Measurements from ENCODE around the gene KCNH1. TPM values are rescaled to one million over a fixed set of nuclear protein-coding genes. Genes with fewer than 3 reads are reported as not detected.

The KCNH1 gene
- total and polyA plus RNA-seq, 2 donors: 0.62 to 0.85 TPM

DNA sequence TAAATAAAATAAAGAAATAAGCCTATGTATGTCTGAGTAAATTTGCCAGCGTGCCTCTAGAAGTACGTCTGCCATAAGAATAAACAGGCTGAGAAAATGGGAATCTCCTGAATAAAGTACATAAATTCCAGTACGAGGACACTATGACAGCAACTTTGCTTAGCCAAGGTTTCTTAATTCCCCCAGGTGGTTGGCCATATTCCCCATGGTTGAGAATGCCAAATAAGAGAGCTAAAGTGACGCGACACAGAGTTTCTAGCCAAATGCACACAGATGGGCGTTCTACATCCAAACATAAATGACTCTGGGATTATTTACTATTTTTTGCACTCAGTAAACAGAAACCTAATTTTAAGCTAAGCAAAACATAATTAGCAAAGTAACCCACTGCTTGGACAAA is 19.5 kb downstream of the KCNH1 start:
- H3K36me3 ChIP-seq (ENCODE audit: control insufficient read depth in 2 of 2, insufficient read depth in 2 of 2, low read length in 1 of 2): no peaks in the 10 kb centered on the region
- no peak for DNase-seq (ENCODE audit: low read depth in 6 of 9, low spot score in 9 of 9)
- no peaks in the 10 kb centered on the region for H3K27me3 ChIP-seq (ENCODE audit: control insufficient read depth in 2 of 2, insufficient read depth in 1 of 2, low read length in 1 of 2)
- H3K4me3 ChIP-seq (ENCODE audit: low read length in 2 of 2): no peak overlapping the region
- no peaks in the 10 kb centered on the region for H3K4me1 ChIP-seq (ENCODE audit: control insufficient read depth in 2 of 2, insufficient read depth in 2 of 2, low read length in 2 of 2)
- no peak overlapping the region for H3K27ac ChIP-seq (ENCODE audit: low read depth in 1 of 2, low read length in 1 of 2)
- no peaks in the 10 kb centered on the region for H3K9me3 ChIP-seq (ENCODE audit: control insufficient read depth in 2 of 2, insufficient read depth in 1 of 2, low read length in 1 of 2)
- 97% methylated on average over 6 of the region's 6 CpGs for WGBS

DNA sequence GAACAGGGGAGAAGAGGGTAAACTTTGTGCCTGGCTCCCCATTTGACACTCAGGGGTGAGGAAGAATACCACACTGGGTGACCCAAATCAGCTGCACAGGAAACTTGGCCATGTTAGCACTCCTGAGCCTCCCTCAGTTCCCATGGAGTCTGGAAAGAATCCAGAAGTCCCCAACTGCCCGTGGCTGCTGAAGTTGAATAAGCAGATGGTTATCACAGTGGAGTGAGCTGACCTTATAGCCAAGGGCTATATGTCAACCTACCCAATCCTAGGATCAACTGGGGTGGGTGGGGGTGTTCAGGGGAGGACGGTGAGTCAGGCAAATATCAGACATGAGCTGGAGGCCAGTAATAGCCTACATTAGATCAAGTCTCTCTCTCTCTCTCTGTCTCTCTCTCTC is 20.4 kb downstream of the KCNH1 start:
- Histone ChIP-seq H3K27me3 (ENCODE audit: control insufficient read depth in 2 of 2, insufficient read depth in 1 of 2, low read length in 1 of 2) (no peaks in the 10 kb centered on the region), H3K36me3 (ENCODE audit: control insufficient read depth in 2 of 2, insufficient read depth in 2 of 2, low read length in 1 of 2) (no peaks in the 10 kb centered on the region), H3K9me3 (ENCODE audit: control insufficient read depth in 2 of 2, insufficient read depth in 1 of 2, low read length in 1 of 2) (no peaks in the 10 kb centered on the region), H3K4me3 (ENCODE audit: low read length in 2 of 2) (no peak overlapping the region), H3K27ac (ENCODE audit: low read depth in 1 of 2, low read length in 1 of 2) (no peak overlapping the region), H3K4me1 (ENCODE audit: control insufficient read depth in 2 of 2, insufficient read depth in 2 of 2, low read length in 2 of 2) (no peaks in the 10 kb centered on the region)
- 71% methylated on average over 2 of the region's 2 CpGs for WGBS
- no peak for DNase-seq (ENCODE audit: low read depth in 6 of 9, low spot score in 9 of 9)

DNA sequence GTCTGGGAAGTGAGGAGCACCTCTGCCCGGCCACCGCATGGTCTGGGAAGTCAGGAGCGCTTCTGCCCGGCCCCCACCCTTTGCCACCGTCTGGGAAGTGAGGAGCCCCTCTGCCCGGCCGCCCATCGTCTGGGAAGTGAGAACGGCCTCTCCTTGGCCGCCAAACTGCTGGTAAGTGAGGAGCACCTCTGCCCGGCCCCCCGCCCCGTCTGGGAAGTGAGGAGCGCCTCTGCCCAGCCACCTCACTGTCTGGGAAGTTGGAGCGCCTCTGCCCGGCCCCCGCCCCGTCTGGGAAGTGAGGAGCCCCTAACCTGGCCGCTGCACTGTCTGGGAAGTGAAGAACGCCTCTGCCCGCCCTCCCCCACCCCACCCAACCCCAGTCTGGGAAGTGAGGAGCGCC is 22.6 kb downstream of the KCNH1 start:
- Histone ChIP-seq H3K4me1 (ENCODE audit: control insufficient read depth in 2 of 2, insufficient read depth in 2 of 2, low read length in 2 of 2) (no peaks in the 10 kb centered on the region), H3K27me3 (ENCODE audit: control insufficient read depth in 2 of 2, insufficient read depth in 1 of 2, low read length in 1 of 2) (no peaks in the 10 kb centered on the region), H3K36me3 (ENCODE audit: control insufficient read depth in 2 of 2, insufficient read depth in 2 of 2, low read length in 1 of 2) (no peaks in the 10 kb centered on the region), H3K9me3 (ENCODE audit: control insufficient read depth in 2 of 2, insufficient read depth in 1 of 2, low read length in 1 of 2) (no peaks in the 10 kb centered on the region), H3K4me3 (ENCODE audit: low read length in 2 of 2) (no peak overlapping the region), H3K27ac (ENCODE audit: low read depth in 1 of 2, low read length in 1 of 2) (no peak overlapping the region)
- 95% methylated on average over 22 of the region's 22 CpGs for WGBS
- DNase-seq (ENCODE audit: low read depth in 6 of 9, low spot score in 9 of 9): no peak

DNA sequence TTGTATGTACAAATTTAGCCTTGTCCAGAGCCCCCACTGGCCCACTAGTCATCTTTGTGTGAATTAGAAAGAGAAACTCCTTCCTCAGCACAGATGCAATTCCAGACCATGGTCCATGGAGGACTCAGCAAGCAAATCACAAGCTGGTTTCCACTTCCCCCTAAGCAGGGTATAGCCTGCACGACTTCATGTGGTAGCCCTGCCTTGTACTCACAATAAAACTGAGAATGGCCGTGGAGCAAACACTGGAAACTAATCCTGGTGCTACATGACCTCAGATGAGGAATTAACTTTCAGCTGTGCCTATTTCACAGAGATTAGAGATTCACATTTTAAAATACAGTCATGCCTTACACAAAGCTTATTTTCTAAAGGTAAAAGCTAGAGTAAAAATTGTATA is 32.5 kb downstream of the KCNH1 start:
- Histone ChIP-seq H3K27ac (ENCODE audit: low read depth in 1 of 2, low read length in 1 of 2) (no peak overlapping the region), H3K36me3 (ENCODE audit: control insufficient read depth in 2 of 2, insufficient read depth in 2 of 2, low read length in 1 of 2) (no peaks in the 10 kb centered on the region), H3K9me3 (ENCODE audit: control insufficient read depth in 2 of 2, insufficient read depth in 1 of 2, low read length in 1 of 2) (no peaks in the 10 kb centered on the region), H3K4me1 (ENCODE audit: control insufficient read depth in 2 of 2, insufficient read depth in 2 of 2, low read length in 2 of 2) (no peaks in the 10 kb centered on the region), H3K27me3 (ENCODE audit: control insufficient read depth in 2 of 2, insufficient read depth in 1 of 2, low read length in 1 of 2) (no peaks in the 10 kb centered on the region), H3K4me3 (ENCODE audit: low read length in 2 of 2) (no peak overlapping the region)
- WGBS: 77% methylated on average over 2 of the region's 2 CpGs
- DNase-seq (ENCODE audit: low read depth in 6 of 9, low spot score in 9 of 9): peak in 1 of 9 donors; percentile 3

DNA sequence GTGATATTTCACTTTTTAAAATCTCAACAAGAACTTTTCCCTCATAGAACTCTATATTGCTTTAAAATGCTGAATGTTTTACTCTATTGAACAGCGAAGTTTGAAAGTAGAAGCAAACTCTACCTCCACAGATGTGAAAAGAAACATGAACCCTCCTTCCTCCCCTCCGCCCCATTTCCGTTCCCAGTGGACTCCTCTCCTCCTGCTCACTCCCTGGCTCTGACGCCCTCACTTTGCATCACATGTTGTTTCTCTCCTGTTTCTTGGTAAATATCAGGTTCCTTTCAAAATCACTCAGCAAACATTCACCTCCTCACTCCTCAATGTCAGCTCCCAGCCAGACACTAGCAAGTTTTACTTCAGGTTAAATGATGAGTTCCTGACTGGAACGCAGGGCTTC is 34.6 kb downstream of the KCNH1 start:
- no peaks in the 10 kb centered on the region for H3K4me1 ChIP-seq (ENCODE audit: control insufficient read depth in 2 of 2, insufficient read depth in 2 of 2, low read length in 2 of 2)
- no peak overlapping the region for H3K4me3 ChIP-seq (ENCODE audit: low read length in 2 of 2)
- DNase-seq (ENCODE audit: low read depth in 6 of 9, low spot score in 9 of 9): no peak
- no peaks in the 10 kb centered on the region for H3K27me3 ChIP-seq (ENCODE audit: control insufficient read depth in 2 of 2, insufficient read depth in 1 of 2, low read length in 1 of 2)
- H3K36me3 ChIP-seq (ENCODE audit: control insufficient read depth in 2 of 2, insufficient read depth in 2 of 2, low read length in 1 of 2): no peaks in the 10 kb centered on the region
- 90% methylated on average over 5 of the region's 5 CpGs for WGBS
- H3K9me3 ChIP-seq (ENCODE audit: control insufficient read depth in 2 of 2, insufficient read depth in 1 of 2, low read length in 1 of 2): no peaks in the 10 kb centered on the region
- H3K27ac ChIP-seq (ENCODE audit: low read depth in 1 of 2, low read length in 1 of 2): no peak overlapping the region

DNA sequence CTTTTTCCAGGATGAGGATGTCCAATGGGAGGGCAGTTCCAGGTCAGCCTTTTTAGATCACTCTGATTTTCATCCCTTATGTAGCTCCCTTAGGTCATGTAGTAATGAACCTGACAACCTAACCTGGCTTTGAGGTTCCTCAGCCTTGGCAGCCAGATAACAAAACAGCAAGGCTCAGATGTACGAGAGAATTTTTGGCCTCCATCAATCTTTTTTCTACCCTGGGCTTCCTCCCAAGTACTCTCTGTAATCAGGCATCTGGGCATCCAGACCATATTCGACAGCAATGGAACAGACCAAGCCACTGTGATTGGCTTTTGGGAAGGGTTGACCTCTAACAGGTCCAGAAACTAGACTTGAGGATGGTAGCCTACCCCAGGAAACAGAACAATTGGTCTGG is 38.6 kb downstream of the KCNH1 start:
- no peak for DNase-seq (ENCODE audit: low read depth in 6 of 9, low spot score in 9 of 9)
- Histone ChIP-seq H3K9me3 (ENCODE audit: control insufficient read depth in 2 of 2, insufficient read depth in 1 of 2, low read length in 1 of 2) (no peaks in the 10 kb centered on the region), H3K4me1 (ENCODE audit: control insufficient read depth in 2 of 2, insufficient read depth in 2 of 2, low read length in 2 of 2) (no peaks in the 10 kb centered on the region), H3K36me3 (ENCODE audit: control insufficient read depth in 2 of 2, insufficient read depth in 2 of 2, low read length in 1 of 2) (no peaks in the 10 kb centered on the region), H3K27me3 (ENCODE audit: control insufficient read depth in 2 of 2, insufficient read depth in 1 of 2, low read length in 1 of 2) (no peaks in the 10 kb centered on the region), H3K4me3 (ENCODE audit: low read length in 2 of 2) (no peak overlapping the region), H3K27ac (ENCODE audit: low read depth in 1 of 2, low read length in 1 of 2) (no peak overlapping the region)
- WGBS: 97% methylated on average over 2 of the region's 2 CpGs

DNA sequence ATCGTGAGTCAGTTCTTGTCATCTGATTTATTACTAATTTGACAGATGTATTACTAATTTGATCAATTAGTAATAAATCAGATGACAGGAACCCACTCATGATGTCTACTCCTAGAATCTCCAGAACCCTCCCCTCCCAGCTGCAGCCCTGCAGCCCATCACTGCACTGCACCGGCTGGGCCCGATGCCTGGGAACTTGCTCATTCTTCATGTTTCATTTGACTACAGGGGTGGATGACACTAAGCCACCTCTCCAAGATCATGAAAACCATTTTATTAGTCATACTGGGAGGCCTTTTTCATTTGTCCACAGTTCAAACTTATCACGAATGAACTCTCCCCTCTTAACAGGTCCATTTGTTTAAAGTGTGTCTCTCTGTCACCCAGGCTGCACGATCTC is 41.0 kb downstream of the KCNH1 start:
- 96% methylated on average over 5 of the region's 5 CpGs for WGBS
- Histone ChIP-seq H3K4me1 (ENCODE audit: control insufficient read depth in 2 of 2, insufficient read depth in 2 of 2, low read length in 2 of 2) (no peaks in the 10 kb centered on the region), H3K36me3 (ENCODE audit: control insufficient read depth in 2 of 2, insufficient read depth in 2 of 2, low read length in 1 of 2) (no peaks in the 10 kb centered on the region), H3K27me3 (ENCODE audit: control insufficient read depth in 2 of 2, insufficient read depth in 1 of 2, low read length in 1 of 2) (no peaks in the 10 kb centered on the region), H3K27ac (ENCODE audit: low read depth in 1 of 2, low read length in 1 of 2) (no peak overlapping the region), H3K9me3 (ENCODE audit: control insufficient read depth in 2 of 2, insufficient read depth in 1 of 2, low read length in 1 of 2) (no peaks in the 10 kb centered on the region), H3K4me3 (ENCODE audit: low read length in 2 of 2) (no peak overlapping the region)
- DNase-seq (ENCODE audit: low read depth in 6 of 9, low spot score in 9 of 9): no peak

DNA sequence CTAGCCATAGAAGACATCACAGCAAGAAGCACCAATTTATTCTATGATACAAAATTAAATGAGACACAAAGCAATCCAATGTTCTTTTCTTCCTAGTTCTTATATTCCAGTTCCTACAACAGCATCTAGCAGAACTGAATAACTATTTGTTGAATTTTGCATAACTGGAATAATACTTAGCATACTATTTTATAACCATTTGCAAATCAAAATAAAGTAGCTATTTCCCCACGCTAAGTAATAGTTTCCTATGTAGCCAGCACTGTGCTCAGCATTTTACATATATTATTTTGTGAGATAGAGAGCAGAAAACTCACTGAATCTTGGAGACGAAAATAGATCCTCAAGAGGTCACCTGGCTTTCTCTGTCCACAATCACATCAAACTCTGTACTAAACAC is 42.1 kb downstream of the KCNH1 start:
- WGBS: 94% methylated on average over 2 of the region's 2 CpGs
- no peaks in the 10 kb centered on the region for H3K27me3 ChIP-seq (ENCODE audit: control insufficient read depth in 2 of 2, insufficient read depth in 1 of 2, low read length in 1 of 2)
- H3K9me3 ChIP-seq (ENCODE audit: control insufficient read depth in 2 of 2, insufficient read depth in 1 of 2, low read length in 1 of 2): no peaks in the 10 kb centered on the region
- no peak overlapping the region for H3K4me3 ChIP-seq (ENCODE audit: low read length in 2 of 2)
- no peak overlapping the region for H3K27ac ChIP-seq (ENCODE audit: low read depth in 1 of 2, low read length in 1 of 2)
- DNase-seq (ENCODE audit: low read depth in 6 of 9, low spot score in 9 of 9): no peak
- no peaks in the 10 kb centered on the region for H3K36me3 ChIP-seq (ENCODE audit: control insufficient read depth in 2 of 2, insufficient read depth in 2 of 2, low read length in 1 of 2)
- no peaks in the 10 kb centered on the region for H3K4me1 ChIP-seq (ENCODE audit: control insufficient read depth in 2 of 2, insufficient read depth in 2 of 2, low read length in 2 of 2)

DNA sequence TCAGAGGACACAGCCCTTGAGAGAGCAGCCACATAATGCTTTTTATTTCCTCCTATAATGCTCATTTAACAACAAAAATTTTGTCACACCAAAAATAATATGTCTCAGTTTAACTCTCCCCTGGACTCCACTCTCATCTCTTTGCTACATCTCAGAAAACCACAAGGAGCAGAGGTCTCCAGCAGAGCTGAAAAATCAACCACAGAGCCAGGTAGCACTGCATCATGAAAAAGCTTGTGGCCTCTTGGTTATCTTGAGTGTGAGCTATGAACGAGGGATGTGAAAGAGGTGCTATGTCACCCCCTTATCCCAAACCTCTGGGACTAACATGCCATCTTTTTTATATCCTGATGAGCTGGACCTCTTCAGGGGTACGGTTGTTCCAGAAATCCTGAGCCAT is 44.4 kb downstream of the KCNH1 start:
- Histone ChIP-seq H3K27me3 (ENCODE audit: control insufficient read depth in 2 of 2, insufficient read depth in 1 of 2, low read length in 1 of 2) (no peaks in the 10 kb centered on the region), H3K4me1 (ENCODE audit: control insufficient read depth in 2 of 2, insufficient read depth in 2 of 2, low read length in 2 of 2) (no peaks in the 10 kb centered on the region), H3K27ac (ENCODE audit: low read depth in 1 of 2, low read length in 1 of 2) (no peak overlapping the region), H3K4me3 (ENCODE audit: low read length in 2 of 2) (no peak overlapping the region), H3K9me3 (ENCODE audit: control insufficient read depth in 2 of 2, insufficient read depth in 1 of 2, low read length in 1 of 2) (no peaks in the 10 kb centered on the region), H3K36me3 (ENCODE audit: control insufficient read depth in 2 of 2, insufficient read depth in 2 of 2, low read length in 1 of 2) (no peaks in the 10 kb centered on the region)
- WGBS: 82% methylated on average over 2 of the region's 2 CpGs
- no peak for DNase-seq (ENCODE audit: low read depth in 6 of 9, low spot score in 9 of 9)

DNA sequence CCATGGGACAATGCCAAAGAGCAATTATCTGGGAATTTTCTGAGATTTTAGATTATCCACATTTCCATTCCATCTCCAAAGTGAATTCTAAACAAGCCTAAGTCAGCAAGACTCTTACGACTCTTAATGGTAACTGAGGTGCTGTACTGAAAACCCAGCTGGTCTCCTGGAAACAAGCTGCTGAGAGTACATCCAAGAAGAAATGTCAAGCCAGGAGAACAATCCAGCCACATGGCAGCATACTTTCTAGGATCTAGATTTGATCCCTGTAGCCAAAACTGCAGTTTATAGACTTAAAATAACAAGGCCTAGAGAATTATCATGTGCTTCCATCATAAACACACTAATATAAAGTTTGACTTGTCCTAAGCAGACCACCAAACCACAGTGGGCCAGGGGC is 45.8 kb downstream of the KCNH1 start:
- WGBS: 99% methylated on average over 1 of the region's 1 CpG
- DNase-seq (ENCODE audit: low read depth in 6 of 9, low spot score in 9 of 9): no peak
- Histone ChIP-seq H3K36me3 (ENCODE audit: control insufficient read depth in 2 of 2, insufficient read depth in 2 of 2, low read length in 1 of 2) (no peaks in the 10 kb centered on the region), H3K9me3 (ENCODE audit: control insufficient read depth in 2 of 2, insufficient read depth in 1 of 2, low read length in 1 of 2) (no peaks in the 10 kb centered on the region), H3K27ac (ENCODE audit: low read depth in 1 of 2, low read length in 1 of 2) (no peak overlapping the region), H3K27me3 (ENCODE audit: control insufficient read depth in 2 of 2, insufficient read depth in 1 of 2, low read length in 1 of 2) (no peaks in the 10 kb centered on the region), H3K4me1 (ENCODE audit: control insufficient read depth in 2 of 2, insufficient read depth in 2 of 2, low read length in 2 of 2) (no peaks in the 10 kb centered on the region), H3K4me3 (ENCODE audit: low read length in 2 of 2) (no peak overlapping the region)
